ENCODE results near the gene CYB5D1. TPM values are rescaled to one million over a fixed set of nuclear protein-coding genes. Genes with fewer than 3 reads are reported as not detected.

Gene CYB5D1
- total and polyA plus RNA-seq, 2 of the 8 experiments (the other 6 are each of a cell fraction or from before 2014, with no cell fraction given), result 11.0 to 18.0 TPM

DNA sequence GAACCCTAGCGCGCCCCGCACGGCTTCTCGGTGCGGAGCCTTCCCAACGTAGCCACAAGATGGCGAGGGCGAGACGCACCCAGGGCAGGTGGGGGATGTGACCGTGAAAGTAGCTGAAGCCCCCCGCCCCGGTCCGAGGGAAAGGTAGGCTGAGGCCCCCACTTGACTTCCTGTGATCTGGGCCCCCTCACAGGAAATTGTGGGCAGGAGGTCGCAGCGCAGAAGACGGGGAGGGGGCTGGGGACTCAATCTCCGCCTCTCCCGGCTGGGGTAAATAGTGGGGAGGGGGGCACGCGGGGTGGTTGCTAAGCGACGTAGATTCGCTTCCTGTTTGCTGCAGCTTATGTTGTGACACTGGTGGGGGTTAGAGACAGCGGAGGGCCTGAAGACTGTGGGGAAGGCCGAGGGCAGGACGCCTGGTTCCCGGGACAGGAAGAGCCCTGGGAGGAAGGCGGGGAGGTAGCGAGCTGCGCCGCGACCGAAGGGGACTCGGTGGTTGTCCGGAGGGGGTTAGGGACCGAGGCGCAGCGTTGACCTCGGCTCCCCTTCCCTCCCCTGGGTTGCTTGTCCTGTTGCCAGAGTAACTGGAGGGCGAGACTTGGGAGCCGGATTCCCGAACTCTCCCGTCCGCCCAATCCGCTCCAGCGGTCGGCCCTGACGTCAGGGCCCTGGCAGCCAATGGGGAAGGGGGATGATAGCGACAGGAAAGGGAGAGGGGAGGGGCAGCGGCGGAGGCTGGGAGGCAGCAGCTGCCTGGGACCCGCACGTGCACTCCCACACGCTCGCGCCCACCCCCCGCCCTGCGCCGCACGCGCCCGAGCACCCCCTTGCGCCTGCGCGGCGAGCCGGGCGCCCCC, 22.6 kb upstream of the CYB5D1 start (continued):
- TF ChIP-seq SP1 (IDR thresholded peaks at IDR 0.05; ENCODE audit: low read depth, low read length) (peak; percentile 71), RFX5 (IDR thresholded peaks at IDR 0.05; ENCODE audit: borderline replicate concordance, low read depth, low read length) (0 out of 2 replicates have a peak, but pooled peaks have one; percentile 45), CTCF (IDR thresholded peaks at IDR 0.05; ENCODE audit: control extremely low read depth in 1 of 3, insufficient read depth in 1 of 3, low read depth in 1 of 3, low read length in 3 of 3) (peak; percentile 69 to 88 (median 73)), SIX5 (IDR thresholded peaks at IDR 0.05; ENCODE audit: low read depth, low read length) (no peak), GTF2F1 (IDR thresholded peaks at IDR 0.05; ENCODE audit: borderline replicate concordance, low read depth, low read length) (no peak), JUND (IDR thresholded peaks at IDR 0.05; ENCODE audit: low read length) (no peak), SP4 (IDR thresholded peaks at IDR 0.05; ENCODE audit: low read length) (0 out of 2 replicates have a peak, but pooled peaks have one; percentile 42), NRF1 (IDR thresholded peaks at IDR 0.05; ENCODE audit: low read depth, low read length) (peak; percentile 51), POLR2AphosphoS5 (IDR thresholded peaks at IDR 0.05; ENCODE audit: low read depth, low read length) (0 out of 2 replicates have a peak, but pooled peaks have one; percentile 47)
- TF ChIP-seq, protein P1, sequence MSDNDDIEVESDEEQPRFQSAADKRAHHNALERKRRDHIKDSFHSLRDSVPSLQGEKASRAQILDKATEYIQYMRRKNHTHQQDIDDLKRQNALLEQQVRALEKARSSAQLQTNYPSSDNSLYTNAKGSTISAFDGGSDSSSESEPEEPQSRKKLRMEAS (IDR thresholded peaks at IDR 0.05), result peak; percentile 94

Measured in H1 (cell line).